Ovary (tissue), 3 donors: Measurements from ENCODE around the gene MX1.

Experiments used
- CTCF ChIP-seq, 3 donors: fragments of 450-650 bp in 2 of 3; fragments of 200-600 bp in 1 of 3; IDR thresholded peaks; one replicate each; pipeline versions ENCODE4 v1.5.1 to v1.8.0; 2016 to 2022; ENCODE audit warnings: antibody characterized with exemption in 3 of 3, mild to moderate bottlenecking in 1 of 3
- POLR2A ChIP-seq: fragments of 450-650 bp; IDR thresholded peaks from one replicate; pipeline ENCODE4 v1.6.1; 2017; ENCODE audit warnings: antibody characterized with exemption, mild to moderate bottlenecking, moderate library complexity
- donor health status: DM: no; HTN: no; CAD: no.

GRCh38 chr21:41447356-41447755 lies 21.3 kb downstream of the MX1 start:
- TF ChIP-seq CTCF (IDR thresholded peaks at IDR 0.05) (no peak), POLR2A (no peak)
